Anterior cingulate cortex (tissue), 58 donors: ENCODE measurements around the gene CAB39L.
"Not testable (repeated sequence)": the region's sequence is repeated elsewhere in the genome, so short reads cannot be mapped to it uniquely, and the experiment has no call there.

Experiments used
- DNase-seq, 58 donors: peaks; one replicate each; lab custom pipeline; 2025; lab: John Stamatoyannopoulos, UW

The CAB39L gene

DNA sequence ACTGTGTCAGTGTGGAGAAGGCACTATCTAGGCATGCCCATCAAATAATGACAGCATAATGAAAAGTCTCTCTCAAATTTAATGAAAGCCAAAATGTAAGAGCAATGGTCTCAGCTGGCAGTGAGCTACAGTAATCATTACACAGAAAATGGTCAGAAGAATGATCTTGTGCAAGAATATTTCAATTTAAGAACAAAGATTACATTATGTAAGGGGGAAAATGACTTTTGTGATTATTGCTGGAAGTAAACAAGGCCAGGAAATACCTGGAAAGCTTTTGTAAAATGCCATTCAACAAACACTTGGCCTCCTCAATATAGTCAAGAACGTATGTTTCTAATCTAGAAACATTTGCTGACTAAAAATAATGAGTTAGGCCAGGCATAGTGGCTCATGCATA lies 89.1 kb downstream of the CAB39L start:
- no peak for DNase-seq

DNA sequence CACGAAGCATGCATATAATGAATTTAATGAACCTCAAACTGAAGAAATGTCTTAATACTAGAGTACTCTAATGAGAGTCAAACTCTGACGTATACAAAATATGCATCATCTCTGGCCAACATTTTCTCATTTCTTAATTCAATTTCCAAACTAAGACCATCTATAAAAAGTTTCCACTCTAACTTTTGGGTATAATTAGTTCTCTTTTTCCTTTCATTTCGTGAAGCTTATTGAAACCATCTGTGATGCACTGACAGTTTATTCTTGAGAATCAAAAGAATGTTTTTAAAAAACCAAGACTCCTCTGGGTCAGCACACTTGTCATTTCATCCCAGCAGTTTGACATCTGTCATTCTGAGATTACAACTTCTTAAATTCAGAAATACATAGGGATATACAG lies 90.0 kb downstream of the CAB39L start:
- no peak for DNase-seq

DNA sequence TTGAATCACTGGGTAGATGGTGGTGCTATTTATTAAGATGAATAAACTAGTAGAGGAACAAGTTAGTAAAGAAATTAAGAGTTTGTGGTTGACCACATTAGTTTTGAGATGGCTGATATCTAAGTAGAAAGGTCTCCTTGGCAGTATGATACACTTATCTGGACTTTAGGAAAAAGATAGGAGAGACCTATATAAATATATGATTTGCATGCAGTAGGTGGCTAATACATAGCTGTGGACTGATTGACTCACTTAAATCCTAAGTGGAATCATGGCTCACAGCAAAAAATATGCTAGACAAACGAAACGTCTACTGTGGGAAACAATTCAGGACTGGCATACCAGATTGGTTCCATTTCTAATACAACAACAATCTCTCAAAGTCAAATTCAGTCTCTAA lies 92.0 kb downstream of the CAB39L start:
- no peak for DNase-seq

DNA sequence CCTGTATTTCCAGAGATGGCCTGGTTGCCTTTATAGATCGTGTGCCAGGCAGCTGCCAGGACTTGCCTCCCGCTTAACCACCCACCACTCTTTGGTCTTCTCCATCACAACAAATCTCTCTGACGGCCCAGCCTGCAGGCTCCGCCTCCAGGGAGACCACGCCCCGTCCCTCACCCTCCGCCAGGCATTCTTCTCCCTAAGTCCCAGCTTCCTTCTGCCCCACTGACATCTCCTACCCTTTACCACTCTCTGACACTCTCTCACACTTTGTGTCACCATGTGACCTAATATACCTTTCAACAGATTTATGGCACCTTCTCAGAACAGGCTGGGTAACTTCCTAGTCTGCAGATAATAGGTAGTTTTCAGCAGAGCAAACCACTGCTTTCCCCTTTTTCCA lies 95.1 kb downstream of the CAB39L start:
- no peak for DNase-seq

DNA sequence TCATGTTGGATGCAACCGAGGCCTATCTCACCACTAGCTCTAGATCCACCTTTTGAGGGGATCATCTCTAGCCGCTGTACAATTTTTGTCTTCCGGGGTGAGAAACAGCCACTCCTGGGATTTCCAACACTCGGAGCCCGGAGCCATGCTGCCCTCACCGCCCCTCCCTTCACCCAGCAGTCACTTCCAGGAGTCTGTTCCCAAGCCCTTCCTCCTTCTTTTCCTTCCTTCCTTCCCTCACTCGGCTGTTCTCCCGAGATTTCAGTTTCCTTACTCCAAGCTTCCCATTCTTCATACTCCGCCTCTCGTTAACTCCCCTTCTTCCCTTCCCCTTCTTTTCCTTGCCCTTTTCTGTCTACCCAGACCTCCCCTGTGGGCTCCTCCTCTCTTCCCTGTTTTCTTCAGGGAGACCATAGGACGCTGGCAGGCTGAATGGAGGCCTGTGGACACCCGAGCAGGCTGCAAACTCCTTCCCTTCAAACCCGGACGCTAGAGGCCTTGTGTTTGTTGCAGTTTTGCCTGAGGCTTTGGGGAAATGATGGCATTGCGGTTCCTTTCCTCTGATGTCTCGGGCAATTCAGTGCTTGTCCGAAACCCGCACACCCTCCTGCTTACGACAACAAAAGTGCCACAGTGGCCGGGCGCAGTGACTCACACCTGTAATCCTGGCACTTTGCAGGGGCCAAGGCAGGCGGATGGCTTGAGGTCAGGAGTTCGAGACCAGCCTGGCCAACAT lies 96.0 kb downstream of the CAB39L start:
- DNase-seq: no peak

DNA sequence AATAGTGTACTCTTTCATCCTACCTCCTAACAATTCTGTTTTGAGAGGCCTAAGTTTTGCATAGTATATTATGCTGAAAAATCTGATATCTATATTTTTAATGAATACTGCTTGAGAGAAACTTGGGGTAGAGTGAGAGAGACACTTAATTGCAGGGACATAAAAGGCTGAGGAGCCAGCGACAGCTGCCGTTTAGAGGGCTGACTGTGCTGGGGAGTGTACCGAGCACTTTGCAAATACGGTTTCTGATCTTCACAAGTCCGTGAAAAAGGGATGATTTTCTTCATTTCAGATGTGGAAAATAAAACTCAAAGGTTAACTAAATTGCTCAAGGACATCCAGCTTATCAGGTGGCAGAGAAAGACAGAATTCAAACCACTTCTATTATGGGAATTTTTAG lies 97.4 kb downstream of the CAB39L start:
- DNase-seq: no peak

DNA sequence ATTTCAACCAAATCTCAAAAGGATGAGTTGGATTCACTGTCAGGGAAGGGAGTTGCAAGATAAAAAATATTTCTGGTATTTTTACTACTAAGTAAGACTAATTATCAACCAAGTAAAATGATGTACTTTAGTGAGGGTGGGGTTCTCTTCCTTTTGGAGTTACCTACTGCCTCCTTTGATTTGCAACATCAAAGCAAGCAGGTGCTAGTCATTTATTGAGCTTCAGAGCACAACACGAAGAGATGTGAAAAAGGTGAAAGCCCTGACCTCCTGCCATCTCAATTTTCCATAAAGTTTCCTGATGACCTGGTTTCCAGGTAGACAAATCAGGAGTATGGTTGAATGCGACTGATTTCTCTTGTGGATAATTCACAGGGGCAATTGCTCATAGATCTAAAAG lies 100.1 kb downstream of the CAB39L start:
- DNase-seq: no peak

DNA sequence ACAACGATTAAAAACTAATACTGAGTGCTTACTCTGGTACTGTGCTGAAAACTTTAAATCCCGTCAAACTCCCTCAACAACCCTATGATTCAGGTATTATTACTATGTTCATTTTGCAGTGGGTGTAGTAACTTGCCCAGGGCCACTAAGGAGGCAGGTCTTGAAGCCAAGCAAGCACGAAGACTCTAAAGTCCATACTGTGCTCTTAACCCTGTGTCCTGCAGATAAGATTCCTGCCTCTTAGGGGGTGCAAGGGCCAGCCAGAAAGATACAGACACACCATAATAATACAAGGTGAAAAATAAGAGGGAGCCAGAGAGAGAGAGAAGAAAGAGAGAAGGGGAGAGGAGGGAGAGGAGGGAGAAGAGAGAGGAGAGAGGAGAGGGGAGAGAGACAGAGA lies 100.6 kb downstream of the CAB39L start:
- no peak for DNase-seq

DNA sequence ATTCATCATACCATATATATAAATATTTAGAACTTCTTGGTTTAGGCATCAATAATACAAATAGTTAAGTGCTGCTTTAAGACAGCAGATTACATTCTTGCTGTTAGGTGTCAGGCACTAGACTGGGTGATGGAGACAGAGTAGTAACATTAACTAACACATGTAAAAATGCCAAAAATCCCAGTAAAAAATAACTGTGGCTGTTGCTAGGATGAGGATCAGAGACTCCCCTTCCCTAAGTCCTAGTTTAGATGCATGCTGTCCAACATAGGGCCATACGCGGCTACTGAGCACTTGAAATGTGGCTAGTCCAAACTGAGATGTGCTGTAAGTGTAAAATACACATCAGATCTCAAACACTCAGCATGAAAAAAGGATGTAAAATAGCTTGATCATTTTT lies 101.4 kb downstream of the CAB39L start:
- no peak for DNase-seq

DNA sequence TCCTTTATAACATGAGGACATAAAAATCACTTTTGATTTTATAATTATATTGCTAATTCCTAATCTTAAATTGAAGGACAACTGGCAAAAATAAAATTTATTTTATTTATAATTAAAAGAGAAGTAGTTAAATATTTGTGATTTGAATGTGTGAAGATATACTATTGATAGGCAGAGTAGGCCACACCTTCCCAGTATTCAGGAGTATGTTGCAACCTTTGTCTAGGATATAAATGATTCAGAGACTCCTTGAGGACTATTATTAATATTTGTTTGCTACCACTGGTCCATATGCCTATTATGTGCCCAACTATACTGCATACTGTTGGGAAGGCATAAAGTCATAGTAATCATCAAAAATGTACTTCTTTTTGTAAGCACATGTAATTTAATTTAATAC lies 101.9 kb downstream of the CAB39L start:
- DNase-seq: no peak

DNA sequence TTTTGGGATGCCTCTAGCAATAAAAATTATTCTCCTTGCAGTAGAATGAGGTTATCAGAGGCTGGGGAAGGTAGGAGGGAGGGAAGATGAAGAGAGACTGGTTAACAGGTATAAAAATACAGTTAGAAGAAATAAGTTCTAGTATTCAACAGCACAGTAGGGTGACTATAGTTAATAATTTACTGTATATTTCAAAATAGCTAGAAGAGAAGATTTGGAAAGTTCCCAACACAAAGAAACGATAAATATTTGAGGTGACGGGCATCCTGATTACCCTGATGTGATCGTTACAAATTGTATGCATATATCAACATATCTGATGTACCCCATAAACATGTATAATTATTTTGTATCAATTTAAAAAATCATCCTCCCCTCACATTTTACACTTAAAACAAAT lies 102.3 kb downstream of the CAB39L start:
- DNase-seq: no peak

DNA sequence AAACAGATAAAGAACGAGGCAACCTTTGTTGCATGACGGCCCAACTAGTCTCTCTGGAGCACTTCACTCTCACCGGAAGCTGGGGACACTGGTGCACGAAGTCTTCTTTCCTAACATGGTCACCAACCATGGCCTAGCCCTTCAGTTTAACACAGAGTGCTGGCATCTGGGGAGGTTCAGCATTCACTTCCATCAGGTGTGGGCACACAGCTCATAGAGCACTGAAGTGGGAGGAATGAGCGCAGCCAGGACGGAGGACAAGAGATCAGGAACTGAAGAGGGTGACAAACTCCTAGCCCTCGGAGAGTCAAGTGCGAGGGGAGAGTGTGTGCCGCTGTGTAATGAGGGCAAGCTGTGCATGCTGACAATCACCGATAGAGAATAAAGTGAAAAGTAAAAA lies 103.7 kb downstream of the CAB39L start:
- no peak for DNase-seq

DNA sequence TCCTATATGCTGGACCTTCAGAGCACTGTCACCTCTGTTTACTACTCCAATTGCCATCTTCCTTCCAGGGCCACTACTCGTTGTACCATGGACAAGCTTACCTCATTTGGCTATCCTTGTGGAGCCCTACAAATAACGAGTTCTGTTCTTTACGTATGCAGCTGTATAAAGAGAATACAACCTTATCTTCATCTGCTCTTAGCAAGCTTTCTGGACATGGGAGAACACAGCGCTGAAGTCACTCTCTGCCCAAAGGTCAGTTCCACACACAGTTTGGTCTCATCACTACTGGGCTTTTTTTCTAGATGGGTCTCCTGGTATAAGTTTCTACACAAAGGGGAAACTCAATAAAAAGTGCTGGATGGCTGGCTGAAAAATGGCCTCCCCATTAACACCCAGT lies 107.2 kb downstream of the CAB39L start:
- DNase-seq: no peak

DNA sequence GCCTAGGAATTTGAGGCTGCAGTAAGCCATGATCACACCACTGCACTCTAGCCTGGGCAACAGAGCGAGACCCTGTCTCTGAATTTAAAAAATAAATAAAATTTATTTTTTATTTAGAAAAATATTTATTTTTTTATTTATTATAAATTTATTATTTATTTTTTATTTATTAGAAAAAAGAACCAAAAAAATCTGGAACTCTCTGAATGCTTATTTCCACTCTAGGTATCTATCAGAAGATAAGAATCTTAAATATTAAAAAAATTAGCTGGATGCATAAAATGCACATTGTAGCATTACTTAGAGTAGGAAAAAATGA lies 113.4 kb downstream of the CAB39L start:
- DNase-seq: no peak

DNA sequence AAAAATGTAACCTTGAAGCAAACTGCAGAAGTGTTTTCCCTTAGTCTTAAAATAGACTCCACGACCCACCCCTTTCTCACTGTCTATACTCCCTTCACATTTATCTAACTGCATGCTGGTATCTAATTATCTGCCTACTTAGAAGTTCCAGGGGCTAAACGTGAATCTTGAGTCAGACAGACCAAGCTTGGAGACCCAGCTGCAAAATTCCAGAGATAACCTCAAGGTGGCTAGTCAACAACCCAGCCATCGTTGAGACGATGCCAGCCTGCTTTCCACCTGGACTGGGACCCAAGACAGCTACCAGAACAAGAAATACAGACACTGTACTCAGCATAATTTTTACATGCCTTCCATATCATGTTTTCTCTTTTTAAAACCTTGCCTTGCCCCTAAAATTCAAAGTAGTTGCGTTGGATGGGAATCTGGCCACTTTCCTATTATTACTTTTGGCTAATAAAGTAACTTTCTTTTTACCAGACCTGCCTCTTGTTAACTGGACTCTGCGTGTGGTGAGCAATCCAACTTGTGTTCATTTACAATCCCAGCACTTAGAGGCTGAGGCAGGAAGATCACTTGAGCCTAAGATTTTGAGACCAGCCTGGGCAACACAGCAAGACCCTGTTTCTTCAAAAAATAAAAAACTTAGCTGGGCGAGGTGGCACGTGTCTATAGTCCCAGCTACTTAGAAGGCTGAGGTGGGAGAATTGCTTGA lies 113.9 kb downstream of the CAB39L start:
- no peak for DNase-seq

DNA sequence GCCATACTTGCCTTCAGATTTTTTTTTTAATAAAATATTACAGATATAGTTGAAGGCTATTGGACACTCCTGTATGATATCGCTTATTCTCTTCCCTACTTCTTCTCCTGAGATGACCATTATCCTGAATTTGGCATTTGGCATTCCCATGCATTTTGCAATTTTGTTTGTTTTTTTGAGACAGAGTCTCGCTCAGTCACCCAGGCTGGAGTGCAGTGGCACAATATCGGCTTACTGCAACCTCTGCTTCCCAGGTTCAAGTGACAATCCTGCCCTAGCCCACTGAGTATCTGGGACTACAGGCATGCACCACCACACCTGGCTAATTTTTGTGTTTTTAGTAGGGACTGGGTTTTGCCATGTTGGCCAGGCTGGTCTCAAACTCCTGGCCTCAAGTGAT lies 116.7 kb downstream of the CAB39L start:
- not testable (repeated sequence) for DNase-seq

DNA sequence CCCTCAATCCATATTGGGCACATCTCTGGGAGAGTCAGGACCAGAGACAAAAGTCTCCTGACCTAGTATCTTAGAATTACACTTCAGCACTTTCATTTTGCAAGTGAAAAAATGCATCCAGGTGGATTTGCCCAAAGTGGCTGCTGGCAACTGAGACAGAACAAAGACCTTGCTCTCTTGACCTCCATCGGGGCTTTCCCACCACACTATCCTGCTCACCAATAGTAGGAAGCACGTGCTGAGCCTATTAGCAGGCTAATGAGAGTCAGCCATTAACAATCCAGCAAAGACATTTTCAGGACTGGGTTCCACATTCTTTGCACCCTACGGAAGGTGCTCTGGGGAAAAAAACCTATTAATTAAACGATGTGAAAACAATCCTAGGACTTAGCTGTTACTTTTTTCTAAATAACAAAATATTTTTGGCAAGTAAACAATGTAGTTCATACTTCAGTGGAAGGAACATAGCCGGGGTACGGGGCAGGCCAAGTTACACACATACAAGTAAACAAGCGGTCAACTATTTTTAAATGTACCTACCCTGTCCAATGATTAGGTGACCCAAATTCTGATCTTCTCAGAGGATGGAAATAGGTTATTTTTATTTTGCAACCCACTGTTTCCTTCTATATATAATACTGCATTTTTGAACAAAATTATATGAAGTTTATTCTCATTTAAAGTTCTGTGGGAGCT lies 117.5 kb downstream of the CAB39L start:
- DNase-seq: no peak

DNA sequence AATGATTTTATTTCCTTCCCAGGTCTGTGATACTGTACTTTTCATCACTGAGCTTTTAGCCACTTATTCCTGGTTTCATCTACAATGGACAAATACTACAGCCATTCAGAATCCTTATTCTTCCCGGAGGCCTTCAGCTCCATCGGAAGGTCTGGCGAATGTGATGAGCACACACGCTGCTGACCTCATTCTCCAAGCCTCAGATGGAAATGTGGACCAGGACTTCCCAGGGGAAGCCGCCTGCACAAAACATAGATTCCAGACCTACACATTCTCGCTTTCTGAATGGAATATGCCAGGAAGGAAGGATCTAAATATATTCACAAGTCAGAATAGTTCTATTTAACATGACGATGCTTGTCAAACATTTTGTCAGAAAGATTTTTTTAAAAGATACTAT lies 120.5 kb downstream of the CAB39L start:
- no peak for DNase-seq

DNA sequence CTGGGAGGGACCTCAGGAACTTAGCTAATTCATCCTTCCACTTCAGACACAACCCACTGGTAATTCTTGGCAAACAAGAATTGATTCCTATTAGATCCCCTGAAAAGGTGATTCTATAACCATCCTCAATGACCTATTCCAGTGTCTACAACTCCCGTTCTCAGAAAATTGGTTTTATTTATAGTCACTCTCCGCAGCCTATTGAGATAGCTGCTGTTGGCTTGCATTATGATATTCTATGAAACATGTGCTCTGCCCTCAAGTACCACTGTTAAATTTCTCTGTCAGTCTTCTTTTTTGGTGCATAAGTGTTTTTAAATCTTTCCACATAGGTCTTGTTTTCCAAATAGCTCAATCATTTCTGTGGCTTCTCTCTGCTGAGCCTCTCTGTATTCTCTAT lies 121.2 kb downstream of the CAB39L start:
- no peak for DNase-seq

DNA sequence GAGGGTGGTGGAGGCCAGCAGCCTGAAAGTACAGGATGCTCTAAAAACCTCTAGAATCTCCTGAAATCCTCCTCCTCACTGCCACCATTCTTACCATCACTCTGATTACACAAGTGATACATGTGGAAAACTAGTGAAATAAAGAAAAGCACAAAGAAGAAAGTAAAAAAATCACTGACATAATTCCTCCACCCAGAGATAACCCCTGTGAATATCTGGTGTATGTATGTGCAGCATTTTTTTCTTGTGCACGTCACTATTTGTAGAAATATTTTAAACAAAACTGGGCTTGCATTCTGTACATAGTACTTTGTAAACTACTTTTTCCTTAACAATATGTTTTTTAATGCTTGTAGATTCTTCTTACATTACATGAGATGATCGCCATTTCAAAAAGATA lies 122.9 kb downstream of the CAB39L start:
- no peak for DNase-seq

DNA sequence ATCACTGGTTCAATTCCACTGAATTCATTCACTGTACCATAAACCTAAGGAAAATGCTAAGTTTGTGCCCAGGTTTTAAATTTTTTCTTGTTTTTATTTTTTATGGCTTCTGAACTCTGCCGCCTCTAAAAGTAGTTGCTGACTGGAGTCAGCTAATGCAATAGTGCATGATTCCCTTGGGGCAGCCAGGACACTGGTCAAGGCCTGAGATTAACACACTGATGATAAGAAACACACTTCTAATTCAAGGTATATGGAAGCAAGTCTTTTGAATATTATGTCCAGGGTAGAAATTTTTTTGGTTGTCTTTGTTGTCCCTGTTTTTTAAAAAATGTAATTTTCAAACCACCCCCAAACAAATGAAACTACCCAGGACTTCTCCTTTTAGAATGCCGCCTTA lies 123.9 kb downstream of the CAB39L start:
- no peak for DNase-seq

DNA sequence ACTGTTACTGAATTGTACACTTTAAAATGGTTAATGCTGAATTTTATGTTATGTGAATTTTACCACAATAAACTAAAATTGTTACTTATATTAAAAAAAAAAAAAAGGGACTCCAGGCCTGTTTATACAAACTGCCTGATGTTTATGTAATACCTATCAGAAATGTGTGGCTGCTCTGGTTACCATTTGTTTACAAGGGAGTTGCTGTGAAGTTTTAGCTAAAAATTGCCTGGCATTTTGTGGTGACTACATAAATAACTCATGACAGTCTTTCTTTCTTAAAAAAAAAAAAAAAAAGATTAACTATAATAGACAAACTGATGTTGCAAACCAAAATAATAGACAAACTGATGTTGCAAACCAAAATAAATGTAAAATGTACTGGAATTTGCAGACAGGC lies 124.3 kb downstream of the CAB39L start:
- no peak for DNase-seq
